Measurements from ENCODE around the gene ZNF487.

The ZNF487 gene

GRCh38 chr10:43482319-43483078, 45.6 kb downstream of the ZNF487 start:
- no peaks in the 10 kb centered on the region for H3K27me3 ChIP-seq (ENCODE audit: control insufficient read depth, insufficient read depth, low read length)

GRCh38 chr10:43491855-43492254, 54.9 kb downstream of the ZNF487 start:
- Histone ChIP-seq H3K4me3 (ENCODE audit: low read length) (no peak overlapping the region), H3K9ac (ENCODE audit: low read length) (no peak overlapping the region), H3K27me3 (ENCODE audit: control insufficient read depth, insufficient read depth, low read length) (no peaks in the 10 kb centered on the region), H3K4me1 (ENCODE audit: control insufficient read depth, insufficient read depth, low read length) (no peaks in the 10 kb centered on the region), H3K9me3 (ENCODE audit: control insufficient read depth, low read length) (no peaks in the 10 kb centered on the region), H3K36me3 (ENCODE audit: control insufficient read depth, insufficient read depth, low read length) (no peaks in the 10 kb centered on the region)

More at GRCh38 chr10:43482319-43483078, 45.6 kb downstream of the ZNF487 start:
- H3K4me3 ChIP-seq (ENCODE audit: low read length) = no peak overlapping the region
- H3K9me3 ChIP-seq (ENCODE audit: control insufficient read depth, low read length) = no peaks in the 10 kb centered on the region
- H3K9ac ChIP-seq (ENCODE audit: low read length) = no peak overlapping the region
- H3K36me3 ChIP-seq (ENCODE audit: control insufficient read depth, insufficient read depth, low read length) = no peaks in the 10 kb centered on the region
- no peaks in the 10 kb centered on the region for H3K4me1 ChIP-seq (ENCODE audit: control insufficient read depth, insufficient read depth, low read length)

DNA sequence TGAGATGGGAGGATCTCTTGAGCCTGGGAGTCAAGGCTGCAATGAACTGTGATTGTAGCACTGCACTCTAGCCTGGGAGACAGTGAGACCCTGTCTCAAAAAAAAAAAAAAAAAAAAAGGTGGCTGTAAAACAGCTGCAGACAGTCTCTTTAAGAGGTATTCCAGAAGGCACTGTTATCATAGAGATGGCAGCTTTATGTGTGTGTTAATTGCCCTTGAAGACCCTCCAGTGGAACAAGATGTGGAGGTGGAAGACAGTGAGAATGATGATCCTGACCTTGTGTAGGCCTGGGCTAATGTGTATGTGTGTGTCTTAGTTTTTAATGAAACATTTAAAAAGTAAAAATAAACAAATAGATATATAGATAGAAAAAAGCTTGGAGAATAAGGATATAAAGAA, 66.0 kb downstream of the ZNF487 start:
- Histone ChIP-seq H3K9me3 (ENCODE audit: control insufficient read depth, low read length) (no peaks in the 10 kb centered on the region), H3K36me3 (ENCODE audit: control insufficient read depth, insufficient read depth, low read length) (no peaks in the 10 kb centered on the region), H3K4me3 (ENCODE audit: low read length) (no peak overlapping the region), H3K27me3 (ENCODE audit: control insufficient read depth, insufficient read depth, low read length) (no peaks in the 10 kb centered on the region), H3K4me1 (ENCODE audit: control insufficient read depth, insufficient read depth, low read length) (no peaks in the 10 kb centered on the region), H3K9ac (ENCODE audit: low read length) (no peak overlapping the region)

DNA sequence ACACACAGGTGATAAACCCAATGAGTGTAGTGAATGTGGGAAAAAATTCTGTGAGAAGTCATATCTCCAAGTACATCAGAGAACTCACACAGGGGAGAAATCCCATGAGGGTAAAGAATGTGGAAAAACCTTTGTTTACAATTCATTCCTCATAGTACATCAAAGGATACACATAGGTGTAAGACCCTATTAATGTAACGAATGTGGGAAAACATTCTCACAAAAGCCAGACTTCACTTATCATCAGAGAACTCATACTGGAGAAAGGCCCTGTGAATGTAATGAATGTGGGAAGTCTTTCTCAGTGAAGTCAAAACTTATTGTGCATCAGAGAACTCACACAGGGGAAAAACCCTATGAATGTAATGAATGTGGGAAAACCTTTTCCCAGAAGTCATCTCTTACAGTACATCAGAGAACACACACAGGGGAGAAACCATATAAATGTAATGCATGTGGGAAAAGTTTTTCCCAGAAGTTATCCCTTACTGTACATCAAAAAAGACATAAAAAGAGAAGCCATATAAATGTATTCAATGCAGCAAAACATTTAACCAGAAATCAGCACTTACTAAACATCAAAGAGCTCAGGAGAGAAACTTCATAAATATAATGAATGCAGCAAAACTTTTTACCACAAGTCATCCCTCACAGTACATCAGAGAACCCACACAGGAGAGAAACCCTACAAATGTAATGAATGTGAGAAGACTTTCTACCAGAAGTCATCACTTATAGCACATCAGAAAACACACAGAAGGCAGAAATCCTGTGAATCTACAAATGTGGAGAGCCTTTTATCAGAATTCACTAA, 87.7 kb downstream of the ZNF487 start:
- Histone ChIP-seq H3K27me3 (ENCODE audit: control insufficient read depth, insufficient read depth, low read length) (no peaks in the 10 kb centered on the region), H3K36me3 (ENCODE audit: control insufficient read depth, insufficient read depth, low read length) (no peaks in the 10 kb centered on the region), H3K4me1 (ENCODE audit: control insufficient read depth, insufficient read depth, low read length) (no peaks in the 10 kb centered on the region), H3K4me3 (ENCODE audit: low read length) (no peak overlapping the region), H3K9me3 (ENCODE audit: control insufficient read depth, low read length) (no peaks in the 10 kb centered on the region), H3K9ac (ENCODE audit: low read length) (no peak overlapping the region)

Measured in mucosa of stomach (tissue), 1 donor.